Endodermal cell (in vitro differentiated cells): ENCODE measurements around the gene CAPRIN1. TPM values are rescaled to one million over a fixed set of nuclear protein-coding genes. Genes with fewer than 3 reads are reported as not detected.

Experiments used
- DNase-seq: peaks from one replicate; pipeline ENCODE4 v3.0.0-alpha.2; 2017
- H3K27ac ChIP-seq: 2 replicates; pipeline ENCODE4 v1.5.1; 2013; ENCODE audit warnings: mild to moderate bottlenecking, low read depth, low read length, moderate library complexity
- H3K27me3 ChIP-seq: 2 replicates; pipeline ENCODE4 v1.6.1; 2013; ENCODE audit warnings: mild to moderate bottlenecking, low read length, moderate library complexity; ENCODE audit not compliant: insufficient read depth, control insufficient read depth, poor library complexity, severe bottlenecking
- H3K36me3 ChIP-seq: 2 replicates; pipeline ENCODE4 v1.7.0; 2013; ENCODE audit warnings: mild to moderate bottlenecking, low read length, moderate library complexity; ENCODE audit not compliant: control insufficient read depth, insufficient read depth
- H3K4me1 ChIP-seq: one replicate; pipeline ENCODE4 v1.7.0; 2013; ENCODE audit warnings: low read length; ENCODE audit not compliant: control insufficient read depth, insufficient read depth
- H3K4me3 ChIP-seq: 2 replicates; pipeline ENCODE4 v1.5.1; 2013; ENCODE audit warnings: mild to moderate bottlenecking, low read length, moderate library complexity
- H3K9ac ChIP-seq: 2 replicates; pipeline ENCODE4 v1.6.1; 2013; ENCODE audit warnings: mild to moderate bottlenecking, low read length, moderate library complexity; ENCODE audit not compliant: poor library complexity, severe bottlenecking; ENCODE audit errors: extremely low read depth
- H3K9me3 ChIP-seq: 2 replicates; pipeline ENCODE4 v1.6.1; 2013; ENCODE audit warnings: mild to moderate bottlenecking, low read length, moderate library complexity; ENCODE audit not compliant: control insufficient read depth
- H3K27ac Mint-ChIP-seq: 2 replicates; pipeline ENCODE4 v1.8.0; 2020; ENCODE audit warnings: mixed read lengths
- H3K27me3 Mint-ChIP-seq: 2 replicates; pipeline ENCODE4 v1.8.0; 2021; ENCODE audit warnings: mild to moderate bottlenecking, mixed read lengths; ENCODE audit not compliant: insufficient read depth
- H3K36me3 Mint-ChIP-seq: 2 replicates; pipeline ENCODE4 v1.8.0; 2020; ENCODE audit warnings: low read depth, mixed read lengths
- H3K4me1 Mint-ChIP-seq: 2 replicates; pipeline ENCODE4 v1.8.0; 2020; ENCODE audit warnings: mixed read lengths
- H3K4me3 Mint-ChIP-seq: 2 replicates; pipeline ENCODE4 v1.8.0; 2020; ENCODE audit warnings: mild to moderate bottlenecking, moderate library complexity, mixed read lengths
- H3K9me3 Mint-ChIP-seq: 2 replicates; pipeline ENCODE4 v1.8.0; 2020; ENCODE audit warnings: mild to moderate bottlenecking, mixed read lengths
- WGBS, 2 experiments: methylation state at CpG; one replicate each; pipeline versions ENCODE4 v1.1.5 to v1.1.7; 2013; ENCODE audit warnings: missing lambda C conversion rate in 2 of 2, mixed read lengths in 1 of 2; ENCODE audit not compliant: insufficient coverage in 1 of 2, insufficient read length in 1 of 2; 5-methylcytosine and 5-hydroxymethylcytosine counted together
- total RNA-seq, 2 donors: library from RNA; stranded (reverse); fragmentation: NEBNext Ultra II Directional in 1 of 2; extraction: Animal tissue kit (Norgen Biotek cat#: 25700) in 1 of 2; gene quantifications; 2 replicates in 1 of 2; 3 replicates in 1 of 2; pipeline ENCODE4 v1.2.1, GENCODE V29; 2021
- TF ChIP-seq, protein P1 (sequence below): fragments of 200-600 bp; sonication (generic); conservative IDR thresholded peaks from 2 replicates; pipeline ENCODE4 v1.5.0; 2021; ENCODE audit warnings: antibody characterized with exemption, mild to moderate bottlenecking

Gene CAPRIN1
- total RNA-seq, 2 donors from 2014 or later: 226 to 241 TPM

DNA sequence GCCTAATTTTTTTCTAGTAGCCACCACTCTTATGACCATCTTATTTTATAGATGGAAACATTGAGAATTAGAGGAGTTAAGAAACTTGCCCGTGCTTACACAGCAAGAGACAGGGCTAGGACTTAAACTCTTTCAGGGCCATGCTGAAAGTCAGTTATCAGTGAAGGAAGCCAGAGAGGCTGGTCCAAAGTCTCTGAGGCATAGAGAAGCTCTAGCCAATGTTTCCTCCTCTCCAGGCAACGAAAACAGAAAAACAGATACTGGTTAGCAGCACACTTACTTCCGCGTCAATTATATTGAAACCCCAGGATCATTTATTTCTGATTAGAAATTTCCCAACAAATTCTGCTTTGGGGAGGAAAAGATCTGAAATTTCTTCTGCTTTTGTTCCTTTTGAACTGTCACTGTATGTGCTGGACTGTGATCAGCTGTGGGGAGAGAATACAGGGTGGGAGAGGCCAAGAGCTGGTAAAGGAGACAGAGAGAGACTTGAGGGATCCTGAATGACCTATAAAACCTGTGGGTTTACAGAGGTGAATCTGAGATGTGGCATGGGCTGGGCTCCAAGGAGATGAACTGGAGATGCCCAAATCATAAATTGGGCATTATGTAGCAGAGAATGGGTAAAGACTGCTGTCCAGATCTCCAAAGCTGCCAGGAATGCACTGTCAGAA is 37.5 kb upstream of the CAPRIN1 start:
- Histone ChIP-seq H3K27ac (no peak overlapping the region), H3K4me3 (no peak overlapping the region), H3K27me3 (no peaks in the 10 kb centered on the region), H3K9ac (no peak overlapping the region), H3K4me1 (no peaks in the 10 kb centered on the region), H3K9me3 (no peaks in the 10 kb centered on the region), H3K36me3 (no peaks in the 10 kb centered on the region)
- WGBS, 2 experiments: 95 to 100% methylated on average over 4 of the region's 4 CpGs
- Mint-ChIP-seq H3K4me3 (no peak overlapping the region), H3K27ac (no peak overlapping the region), H3K27me3 (peaks cover 2% of the 10 kb centered on the region), H3K4me1 (no peaks in the 10 kb centered on the region), H3K36me3 (no peaks in the 10 kb centered on the region), H3K9me3 (no peaks in the 10 kb centered on the region)
- TF ChIP-seq, protein P1, sequence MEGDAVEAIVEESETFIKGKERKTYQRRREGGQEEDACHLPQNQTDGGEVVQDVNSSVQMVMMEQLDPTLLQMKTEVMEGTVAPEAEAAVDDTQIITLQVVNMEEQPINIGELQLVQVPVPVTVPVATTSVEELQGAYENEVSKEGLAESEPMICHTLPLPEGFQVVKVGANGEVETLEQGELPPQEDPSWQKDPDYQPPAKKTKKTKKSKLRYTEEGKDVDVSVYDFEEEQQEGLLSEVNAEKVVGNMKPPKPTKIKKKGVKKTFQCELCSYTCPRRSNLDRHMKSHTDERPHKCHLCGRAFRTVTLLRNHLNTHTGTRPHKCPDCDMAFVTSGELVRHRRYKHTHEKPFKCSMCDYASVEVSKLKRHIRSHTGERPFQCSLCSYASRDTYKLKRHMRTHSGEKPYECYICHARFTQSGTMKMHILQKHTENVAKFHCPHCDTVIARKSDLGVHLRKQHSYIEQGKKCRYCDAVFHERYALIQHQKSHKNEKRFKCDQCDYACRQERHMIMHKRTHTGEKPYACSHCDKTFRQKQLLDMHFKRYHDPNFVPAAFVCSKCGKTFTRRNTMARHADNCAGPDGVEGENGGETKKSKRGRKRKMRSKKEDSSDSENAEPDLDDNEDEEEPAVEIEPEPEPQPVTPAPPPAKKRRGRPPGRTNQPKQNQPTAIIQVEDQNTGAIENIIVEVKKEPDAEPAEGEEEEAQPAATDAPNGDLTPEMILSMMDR: no peak
- no peak for DNase-seq

DNA sequence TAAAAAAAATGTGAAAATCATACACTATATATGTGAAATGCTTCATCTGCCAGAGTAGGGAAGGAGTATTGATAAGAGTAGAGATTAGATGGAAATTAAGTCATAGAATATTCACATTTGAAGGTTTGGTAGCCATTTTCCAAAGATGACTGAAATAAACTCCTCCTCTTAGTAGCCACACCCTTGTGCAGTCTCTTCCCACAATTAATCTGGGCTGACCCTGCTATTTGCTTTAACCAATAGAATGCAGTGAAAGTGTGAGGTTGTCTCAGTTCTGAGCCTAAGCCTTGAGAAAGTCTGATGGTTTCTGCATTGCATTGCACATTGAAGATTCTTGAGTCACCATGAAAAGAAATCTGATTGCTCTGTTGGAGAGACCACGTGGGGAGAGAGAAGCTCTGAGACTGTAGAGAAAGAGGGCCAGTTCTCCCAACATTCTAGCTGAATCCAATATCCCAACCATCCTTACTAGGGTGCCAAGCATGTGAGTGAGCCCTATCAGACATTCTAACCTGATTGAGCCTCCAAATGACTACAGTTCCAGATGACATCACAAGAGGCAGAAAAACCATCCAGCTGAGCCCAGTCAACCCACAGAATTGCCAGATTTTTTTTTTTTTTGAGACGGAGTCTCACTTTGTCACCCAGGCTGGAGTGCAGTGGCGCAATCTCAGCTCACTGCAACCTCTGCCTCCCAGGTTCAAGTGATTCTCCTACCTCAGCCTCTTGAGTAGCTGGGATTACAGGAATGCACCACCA is 29.4 kb upstream of the CAPRIN1 start:
- Histone ChIP-seq H3K4me3 (no peak overlapping the region), H3K27ac (no peak overlapping the region), H3K36me3 (no peaks in the 10 kb centered on the region), H3K4me1 (no peaks in the 10 kb centered on the region), H3K9me3 (no peaks in the 10 kb centered on the region), H3K9ac (no peak overlapping the region), H3K27me3 (no peaks in the 10 kb centered on the region)
- H3K9me3 Mint-ChIP-seq: peaks cover 4% of the 10 kb centered on the region
- H3K27ac Mint-ChIP-seq: no peak overlapping the region
- TF ChIP-seq, protein P1: no peak
- H3K4me3 Mint-ChIP-seq: no peak overlapping the region
- H3K4me1 Mint-ChIP-seq: no peaks in the 10 kb centered on the region
- H3K36me3 Mint-ChIP-seq: no peaks in the 10 kb centered on the region
- WGBS, 2 experiments: 73 to 90% methylated on average over 3 of the region's 3 CpGs
- H3K27me3 Mint-ChIP-seq: no peaks in the 10 kb centered on the region
- DNase-seq: no peak

DNA sequence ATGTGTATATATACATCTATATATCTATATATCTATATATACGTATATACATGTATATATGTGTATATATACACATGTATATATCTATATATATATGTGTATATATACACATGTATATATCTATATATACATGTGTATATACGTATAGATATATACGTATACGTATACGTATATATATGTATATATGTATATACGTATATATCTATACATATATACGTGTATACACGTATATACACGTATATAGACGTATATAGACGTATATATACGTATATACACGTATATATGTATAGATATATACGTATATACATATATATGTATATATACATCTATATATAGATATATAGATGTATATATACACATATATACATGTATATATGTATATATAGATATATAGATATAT is 25.1 kb upstream of the CAPRIN1 start:
- no peaks in the 10 kb centered on the region for H3K4me1 ChIP-seq
- peaks cover 4% of the 10 kb centered on the region for H3K9me3 Mint-ChIP-seq
- H3K4me3 ChIP-seq: no peak overlapping the region
- no peaks in the 10 kb centered on the region for H3K4me1 Mint-ChIP-seq
- H3K4me3 Mint-ChIP-seq: no peak overlapping the region
- H3K36me3 Mint-ChIP-seq: no peaks in the 10 kb centered on the region
- no peaks in the 10 kb centered on the region for H3K36me3 ChIP-seq
- H3K9me3 ChIP-seq: no peaks in the 10 kb centered on the region
- H3K27ac Mint-ChIP-seq: no peak overlapping the region
- no peaks in the 10 kb centered on the region for H3K27me3 ChIP-seq
- no peak overlapping the region for H3K9ac ChIP-seq
- TF ChIP-seq, protein P1: no peak
- no peak for DNase-seq
- no peaks in the 10 kb centered on the region for H3K27me3 Mint-ChIP-seq
- no CpG with 5 or more reads among the region's 14 CpGs for WGBS, 2 experiments
- H3K27ac ChIP-seq: no peak overlapping the region
